Activated CD4-positive, alpha-beta memory T cell treated with anti-CD3 and anti-CD28 coated beads for 36 hours (primary cell): ENCODE results near the gene PEX14. TPM values are rescaled to one million over a fixed set of nuclear protein-coding genes. Genes with fewer than 3 reads are reported as not detected.

Experiments
- CTCF ChIA-PET: fragments of 350-600 bp; sonication (Branson Sonifier 250); formaldehyde crosslinking; loops from one replicate; lab custom pipeline; 2021; ENCODE audit warnings: antibody characterized with exemption, inconsistent platforms; lab: Charles Lee
- POLR2A ChIA-PET: fragments of 350-600 bp; sonication (Branson Sonifier 250); formaldehyde crosslinking; loops from one replicate; lab custom pipeline; 2021; ENCODE audit warnings: antibody characterized with exemption; lab: Charles Lee
- DNase-seq: peaks from one replicate; pipeline ENCODE4 v3.0.0-alpha.2; 2020
- H3K27ac Mint-ChIP-seq: one replicate; pipeline ENCODE4 v1.8.0; 2021; ENCODE audit warnings: mixed read lengths
- H3K27me3 Mint-ChIP-seq: one replicate; pipeline ENCODE4 v1.8.0; 2021; ENCODE audit warnings: mixed read lengths
- H3K36me3 Mint-ChIP-seq: one replicate; pipeline ENCODE4 v1.8.0; 2021; ENCODE audit warnings: mixed read lengths
- H3K4me1 Mint-ChIP-seq: one replicate; pipeline ENCODE4 v1.8.0; 2021; ENCODE audit warnings: low read depth, mixed read lengths
- H3K4me3 Mint-ChIP-seq: one replicate; pipeline ENCODE4 v1.8.0; 2021; ENCODE audit warnings: mild to moderate bottlenecking, mixed read lengths
- H3K9me3 Mint-ChIP-seq: one replicate; pipeline ENCODE4 v1.8.0; 2021; ENCODE audit warnings: mixed read lengths
- intact Hi-C: fragments of 100-400 bp; cut with micrococcal nuclease; formaldehyde crosslinking; loops from one replicate; pipeline ENCODE4 v1.15.1; 2023
- total RNA-seq, 2 experiments: library from RNA; stranded (reverse); gene quantifications; one replicate each; pipeline ENCODE4 v1.2.3, GENCODE V29; 2021

The PEX14 gene
- total RNA-seq, 2 experiments from 2014 or later, result 17.3 to 17.6 TPM

DNA sequence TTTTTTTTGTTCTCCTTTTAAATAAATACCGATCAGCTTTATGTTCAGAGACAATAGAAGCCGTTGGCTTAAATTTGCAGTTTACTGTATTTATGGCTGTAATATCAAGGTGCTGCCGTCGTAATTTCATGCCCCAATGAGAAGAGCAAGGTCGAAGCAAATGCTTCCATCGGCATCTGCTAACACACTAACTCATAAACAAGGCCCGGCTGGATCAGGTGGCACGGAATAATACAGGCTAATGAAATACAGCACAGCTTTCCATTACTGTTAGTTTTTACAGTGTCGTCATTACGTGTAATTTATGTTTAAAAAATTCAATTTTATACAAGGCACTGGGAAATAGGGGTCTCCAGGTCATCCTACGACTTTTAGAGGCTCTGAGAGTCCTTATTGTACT is 119.0 kb downstream of the PEX14 start:
- CTCF ChIA-PET, result no interaction called here
- no peaks in the 10 kb centered on the region for H3K9me3 Mint-ChIP-seq
- intact Hi-C loops, result no loop called here

GRCh38 chr1:10594595-10595223 is 120.0 kb downstream of the PEX14 start:
- H3K27me3 Mint-ChIP-seq, result no peaks in the 10 kb centered on the region
- no peaks in the 10 kb centered on the region for H3K36me3 Mint-ChIP-seq
- CTCF ChIA-PET, result interaction anchor here (1.1 kb wide), 1 partner anchor 100 kb away, joined by 4 read pairs; no protein-coding TSS in a partner anchor
- no peaks in the 10 kb centered on the region for H3K4me1 Mint-ChIP-seq
- no peak for DNase-seq
- no peak overlapping the region for H3K27ac Mint-ChIP-seq
- H3K9me3 Mint-ChIP-seq, result no peaks in the 10 kb centered on the region
- POLR2A ChIA-PET, result no interaction called here
- intact Hi-C loops, result no loop called here
- no peak overlapping the region for H3K4me3 Mint-ChIP-seq

More for the DNA sequence above, 119.0 kb downstream of the PEX14 start:
- POLR2A ChIA-PET, result no interaction called here
- Mint-ChIP-seq H3K4me1 (no peaks in the 10 kb centered on the region), H3K27ac (no peak overlapping the region), H3K36me3 (no peaks in the 10 kb centered on the region), H3K4me3 (no peak overlapping the region), H3K27me3 (no peaks in the 10 kb centered on the region)
- DNase-seq, result no peak

DNA sequence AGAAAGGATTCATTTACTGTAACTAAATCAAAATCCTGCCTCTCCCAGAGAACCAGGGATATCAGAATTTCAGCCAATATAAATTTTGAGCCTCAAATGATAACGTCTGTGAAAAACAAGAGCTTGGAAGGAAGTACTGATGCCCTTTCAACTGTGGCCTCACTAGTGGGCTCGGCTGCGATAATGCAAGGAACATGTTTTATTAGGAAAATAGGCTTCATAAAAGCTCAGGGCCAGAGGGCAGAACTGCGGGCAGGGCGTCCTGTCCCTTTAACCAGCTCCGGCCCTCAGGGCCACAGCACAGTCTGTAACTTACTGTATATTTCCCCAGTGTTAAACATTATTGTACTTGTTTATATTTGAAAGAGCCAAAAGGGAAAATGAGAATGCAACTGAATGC is 122.0 kb downstream of the PEX14 start:
- no peaks in the 10 kb centered on the region for H3K9me3 Mint-ChIP-seq
- intact Hi-C loops, result no loop called here
- no peak overlapping the region for H3K4me3 Mint-ChIP-seq
- no peaks in the 10 kb centered on the region for H3K4me1 Mint-ChIP-seq
- no peak overlapping the region for H3K27ac Mint-ChIP-seq
- H3K36me3 Mint-ChIP-seq, result peaks cover 4% of the 10 kb centered on the region
- H3K27me3 Mint-ChIP-seq, result no peaks in the 10 kb centered on the region
- DNase-seq, result no peak
- ChIA-PET POLR2A (no interaction called here), CTCF (interaction anchor here (0.9 kb wide), 1 partner anchor 89 kb away, joined by 3 read pairs; no protein-coding TSS in a partner anchor)

DNA sequence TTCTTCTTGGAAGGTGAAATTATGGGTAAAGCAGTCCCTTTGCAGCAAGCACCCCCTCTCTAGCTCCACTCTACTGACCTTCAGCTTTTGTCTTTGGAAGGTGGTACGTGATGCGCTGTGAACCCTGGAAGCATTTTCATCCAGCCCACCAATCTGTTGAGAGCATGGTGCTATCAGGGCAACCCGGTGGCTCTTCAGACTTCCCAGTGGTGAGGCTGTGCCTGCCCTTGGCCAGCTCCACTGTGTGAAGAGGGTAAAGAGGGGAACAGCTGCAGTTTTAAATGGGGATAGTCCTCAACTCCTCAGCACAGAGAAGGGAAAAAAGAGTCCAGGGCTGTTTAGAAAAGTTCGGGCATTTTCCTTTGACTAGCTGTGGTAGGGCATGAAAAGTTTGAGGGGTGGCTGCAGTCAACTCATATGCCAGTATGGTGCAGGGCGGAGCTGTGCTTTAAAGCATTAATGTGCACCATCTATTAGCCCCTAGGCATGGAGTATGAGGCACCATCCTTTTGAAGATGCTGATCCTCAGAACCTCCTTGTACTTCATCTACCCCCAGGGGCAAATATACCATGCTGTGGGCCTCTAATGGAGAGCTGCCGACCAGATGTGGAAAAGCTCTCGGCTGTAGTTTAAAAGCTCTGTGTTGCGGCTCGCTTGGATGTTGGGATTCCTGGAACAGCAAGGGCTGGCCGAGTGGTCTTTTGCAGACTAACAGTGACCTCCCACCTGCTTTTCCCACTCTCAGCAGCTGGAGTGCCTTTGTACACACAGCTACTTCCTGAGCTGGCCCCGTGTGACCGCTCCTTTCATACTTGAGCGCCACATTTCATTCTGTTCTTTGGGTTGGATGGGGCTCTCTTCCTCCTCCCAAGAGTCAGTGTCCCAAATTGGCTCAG is 123.0 kb downstream of the PEX14 start:
- Mint-ChIP-seq H3K4me1 (no peaks in the 10 kb centered on the region), H3K36me3 (peaks cover 4% of the 10 kb centered on the region)
- CTCF ChIA-PET, result interaction anchor here (1.3 kb wide), 1 partner anchor 36 kb away, joined by 3 read pairs; no protein-coding TSS in a partner anchor

DNA sequence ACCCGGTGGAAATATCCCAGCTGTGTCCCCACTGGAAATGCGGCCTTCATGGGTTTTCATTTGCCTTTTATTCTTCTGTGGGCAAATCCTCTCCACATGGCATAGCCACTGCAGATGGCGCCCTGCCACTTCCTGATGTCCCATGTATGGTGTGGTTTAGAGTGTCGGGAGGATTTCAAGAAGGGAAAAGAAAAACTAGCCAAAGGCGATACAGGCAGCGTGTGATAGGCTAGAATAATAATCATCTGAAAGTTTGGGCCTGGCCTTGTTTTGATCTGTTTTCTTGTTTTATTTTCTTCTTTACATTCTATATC is 123.6 kb downstream of the PEX14 start:
- H3K4me1 Mint-ChIP-seq, result no peaks in the 10 kb centered on the region
- no peak overlapping the region for H3K4me3 Mint-ChIP-seq
- no peaks in the 10 kb centered on the region for H3K9me3 Mint-ChIP-seq
- no peaks in the 10 kb centered on the region for H3K27me3 Mint-ChIP-seq
- DNase-seq, result no peak
- ChIA-PET POLR2A (no interaction called here), CTCF (interaction anchor here (1.3 kb wide), 1 partner anchor 36 kb away, joined by 3 read pairs; no protein-coding TSS in a partner anchor)
- no peak overlapping the region for H3K27ac Mint-ChIP-seq
- peaks cover 4% of the 10 kb centered on the region for H3K36me3 Mint-ChIP-seq
- intact Hi-C loops, result no loop called here

More for the DNA sequence above, 123.0 kb downstream of the PEX14 start:
- intact Hi-C loops, result no loop called here
- Mint-ChIP-seq H3K4me3 (no peak overlapping the region), H3K9me3 (no peaks in the 10 kb centered on the region), H3K27me3 (no peaks in the 10 kb centered on the region), H3K27ac (no peak overlapping the region)
- POLR2A ChIA-PET, result no interaction called here
- DNase-seq, result no peak

DNA sequence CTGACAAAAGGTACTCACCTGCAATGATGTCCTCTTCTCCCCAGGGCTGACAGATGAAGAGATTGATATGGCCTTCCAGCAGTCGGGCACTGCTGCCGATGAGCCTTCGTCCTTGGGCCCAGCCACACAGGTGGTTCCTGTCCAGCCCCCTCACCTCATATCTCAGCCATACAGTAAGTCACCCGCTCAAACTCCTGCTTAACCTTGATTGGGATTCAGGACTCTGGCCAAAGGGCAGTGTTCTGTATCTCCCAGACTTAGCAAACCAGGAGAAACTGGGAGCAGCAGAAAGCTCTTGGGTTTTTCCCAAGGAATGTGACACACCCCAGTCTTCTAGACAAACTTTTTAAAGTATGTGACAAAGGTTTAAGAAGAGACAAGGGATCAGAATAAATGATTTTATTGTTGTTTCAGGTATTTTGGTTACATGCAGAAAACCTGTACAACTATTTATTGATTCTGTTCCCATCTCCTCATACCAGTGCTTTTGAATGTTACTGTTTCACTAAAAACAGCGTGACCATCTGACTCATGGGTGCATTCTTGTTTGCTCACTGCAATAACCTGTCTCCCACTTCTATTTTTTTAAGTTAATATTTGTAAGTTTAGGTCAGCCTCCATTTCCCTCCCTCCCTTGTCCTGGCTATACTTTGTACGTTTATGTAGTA is 124.6 kb downstream of the PEX14 start:
- Mint-ChIP-seq H3K27ac (no peak overlapping the region), H3K4me3 (no peak overlapping the region), H3K36me3 (peaks cover 4% of the 10 kb centered on the region), H3K27me3 (no peaks in the 10 kb centered on the region), H3K4me1 (no peaks in the 10 kb centered on the region), H3K9me3 (no peaks in the 10 kb centered on the region)
- intact Hi-C loops, result no loop called here
- no peak for DNase-seq
- CTCF ChIA-PET, result interaction anchor here (0.6 to 0.7 kb wide), 2 partner anchors 41 to 50 kb away, joined by 3 to 4 read pairs; no protein-coding TSS in a partner anchor
- POLR2A ChIA-PET, result no interaction called here

DNA sequence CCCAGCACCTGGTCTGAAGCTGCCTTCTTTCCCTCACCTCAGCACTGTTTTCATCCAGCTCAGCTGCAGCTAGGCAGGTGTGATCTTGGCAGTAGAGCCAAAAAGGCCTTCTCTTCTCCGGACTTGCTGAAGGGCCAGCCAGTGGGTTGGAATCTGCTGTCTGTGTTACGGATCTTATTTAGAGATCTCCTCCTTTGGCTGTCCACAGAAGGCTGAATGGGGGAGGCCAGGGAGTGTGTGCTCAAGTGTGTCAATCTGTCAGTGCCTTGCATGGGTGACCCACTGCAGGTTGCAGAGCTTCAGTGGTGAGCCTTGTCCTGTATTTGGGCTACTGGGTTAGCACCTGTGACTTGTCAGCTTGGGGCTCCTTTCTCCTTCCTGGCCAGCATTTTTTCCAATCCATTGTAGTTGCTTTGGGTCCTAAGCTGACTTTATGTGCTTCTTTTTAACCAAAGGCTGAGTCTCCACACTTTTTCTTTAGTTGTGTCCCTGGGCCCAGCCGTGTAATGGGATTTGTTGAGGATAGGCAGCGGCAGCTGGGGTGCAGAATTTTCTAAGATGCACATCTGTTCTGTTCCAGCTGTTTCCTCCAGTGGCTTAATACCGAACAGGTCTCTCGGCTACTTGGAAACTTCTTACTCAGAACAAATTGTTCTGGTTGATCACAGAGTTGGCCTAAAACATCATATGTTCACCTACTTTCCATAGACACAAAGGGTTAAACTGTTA is 126.8 kb downstream of the PEX14 start:
- Mint-ChIP-seq H3K4me1 (no peaks in the 10 kb centered on the region), H3K4me3 (no peak overlapping the region), H3K9me3 (no peaks in the 10 kb centered on the region), H3K27ac (no peak overlapping the region), H3K27me3 (no peaks in the 10 kb centered on the region), H3K36me3 (peaks cover 4% of the 10 kb centered on the region)
- CTCF ChIA-PET, result no interaction called here
- intact Hi-C loops, result no loop called here
- DNase-seq, result no peak
- POLR2A ChIA-PET, result no interaction called here

DNA sequence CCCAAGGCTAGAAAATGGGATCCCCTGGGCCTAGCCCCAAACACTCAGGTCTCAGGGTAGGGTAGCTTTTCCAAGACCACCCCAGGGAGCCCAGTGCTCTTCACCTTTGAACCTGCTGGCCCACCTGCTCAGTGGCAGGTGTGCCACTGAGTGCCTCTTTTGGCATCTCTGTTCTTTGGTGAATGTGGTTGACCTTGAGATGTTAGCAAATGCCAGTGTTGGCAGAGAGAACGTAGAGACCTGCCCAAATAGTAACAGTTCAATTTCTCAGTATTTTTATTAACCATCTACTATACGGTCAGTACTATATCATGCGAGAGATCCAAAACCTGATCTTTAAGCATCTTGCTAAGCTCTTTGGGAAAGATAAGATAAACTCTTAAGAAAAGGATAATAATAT is 128.2 kb downstream of the PEX14 start:
- H3K36me3 Mint-ChIP-seq, result peaks cover 4% of the 10 kb centered on the region
- CTCF ChIA-PET, result no interaction called here
- POLR2A ChIA-PET, result no interaction called here

GRCh38 chr1:10604966-10605365 is 130.2 kb downstream of the PEX14 start:
- CTCF ChIA-PET, result no interaction called here
- Mint-ChIP-seq H3K27me3 (no peaks in the 10 kb centered on the region), H3K4me1 (no peaks in the 10 kb centered on the region), H3K36me3 (peaks cover 4% of the 10 kb centered on the region), H3K4me3 (no peak overlapping the region), H3K9me3 (no peaks in the 10 kb centered on the region), H3K27ac (no peak overlapping the region)
- intact Hi-C loops, result no loop called here
- no peak for DNase-seq
- POLR2A ChIA-PET, result no interaction called here

More for the DNA sequence above, 128.2 kb downstream of the PEX14 start:
- no peaks in the 10 kb centered on the region for H3K4me1 Mint-ChIP-seq
- intact Hi-C loops, result no loop called here
- no peaks in the 10 kb centered on the region for H3K27me3 Mint-ChIP-seq
- H3K27ac Mint-ChIP-seq, result no peak overlapping the region
- no peak for DNase-seq
- no peaks in the 10 kb centered on the region for H3K9me3 Mint-ChIP-seq
- H3K4me3 Mint-ChIP-seq, result no peak overlapping the region

- H3K9me3 Mint-ChIP-seq, result no peaks in the 10 kb centered on the region
- peaks cover 4% of the 10 kb centered on the region for H3K36me3 Mint-ChIP-seq
- H3K27me3 Mint-ChIP-seq, result no peaks in the 10 kb centered on the region
- no peak overlapping the region for H3K4me3 Mint-ChIP-seq
- intact Hi-C loops, result no loop called here
- ChIA-PET POLR2A (no interaction called here), CTCF (no interaction called here)
- no peak for DNase-seq
- H3K27ac Mint-ChIP-seq, result no peak overlapping the region
- no peaks in the 10 kb centered on the region for H3K4me1 Mint-ChIP-seq
Measured at GRCh38 chr1:10606064-10606463, 131.3 kb downstream of the PEX14 start.

DNA sequence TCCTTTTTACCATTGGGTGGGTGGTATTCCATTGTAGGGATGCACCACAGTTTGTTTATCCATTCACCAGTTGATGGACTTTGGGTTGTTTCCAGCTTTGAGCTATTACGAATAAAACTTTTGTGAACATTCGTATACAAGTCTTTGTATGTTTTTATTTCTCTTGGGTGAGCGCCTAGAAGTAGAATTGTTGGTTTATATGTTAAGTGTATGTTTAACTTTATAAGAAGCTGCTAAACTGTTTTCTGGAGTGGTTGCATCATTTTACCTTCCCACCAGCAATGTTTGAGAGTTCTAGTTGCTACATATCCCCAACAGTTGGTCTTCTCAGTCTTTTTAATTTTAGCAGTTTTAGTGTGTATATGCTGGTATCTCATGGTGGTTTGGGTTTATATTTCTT is 132.5 kb downstream of the PEX14 start:
- Mint-ChIP-seq H3K9me3 (no peaks in the 10 kb centered on the region), H3K27me3 (no peaks in the 10 kb centered on the region), H3K4me3 (no peak overlapping the region), H3K4me1 (no peaks in the 10 kb centered on the region), H3K27ac (no peak overlapping the region), H3K36me3 (no peaks in the 10 kb centered on the region)
- no peak for DNase-seq
- intact Hi-C loops, result no loop called here
- POLR2A ChIA-PET, result no interaction called here
- CTCF ChIA-PET, result interaction anchor here (0.8 kb wide), 1 partner anchor 112 kb away, joined by 3 read pairs; no protein-coding TSS in a partner anchor
